ENCODE data around the gene NID2. TPM values are rescaled to one million over a fixed set of nuclear protein-coding genes. Genes with fewer than 3 reads are reported as not detected.

Gene NID2
- total RNA-seq, 1 experiment from 2014 or later = 9.5 TPM

DNA sequence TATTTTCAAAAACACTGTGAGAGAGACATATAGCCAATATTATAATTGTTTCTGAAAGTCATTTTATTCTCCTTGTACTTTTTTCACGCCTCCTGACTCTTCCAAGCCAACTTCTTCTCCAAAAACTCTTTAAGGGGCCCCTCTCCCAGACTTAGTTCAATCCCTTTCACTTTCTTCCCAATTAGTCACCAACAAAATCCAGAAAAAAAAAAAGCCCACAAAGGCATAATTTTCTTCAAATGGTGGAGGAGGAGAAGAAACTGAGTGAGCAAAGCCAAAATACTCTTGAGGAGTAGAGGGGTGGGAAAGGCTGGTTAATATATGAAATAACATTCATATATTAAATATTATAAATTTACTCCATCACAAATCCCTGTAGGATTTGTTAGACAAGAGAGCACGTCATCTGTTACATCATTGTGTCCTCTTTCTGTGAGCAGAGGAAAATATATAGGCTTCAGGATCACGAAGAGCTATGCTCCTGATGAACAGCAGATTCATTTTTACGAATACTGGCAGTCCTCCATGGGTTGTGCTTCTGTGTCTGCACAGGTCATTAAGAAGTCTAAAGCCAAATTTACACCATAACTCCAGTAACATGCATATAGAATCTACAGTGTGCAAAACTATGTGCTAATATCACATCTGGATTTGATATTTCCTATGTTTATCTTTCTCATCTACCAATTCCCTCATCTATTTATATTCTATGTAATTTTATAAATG lies 25.9 kb upstream of the NID2 start:
- Histone ChIP-seq H3K36me3 (ENCODE audit: control insufficient read depth, insufficient read depth, low read length) (no peaks in the 10 kb centered on the region; the same call in 1 of the 2 replicates), H3K27me3 (replicated peaks; ENCODE audit: control insufficient read depth, insufficient read depth, low read length) (no peaks in the 10 kb centered on the region), H3K4me3 (ENCODE audit: low read depth, low read length) (no peak overlapping the region), H3K4me1 (no peaks in the 10 kb centered on the region), H3K9me3 (no peaks in the 10 kb centered on the region)
- CTCF ChIA-PET = no interaction called here
- no peak overlapping the region for H3K4me3 Mint-ChIP-seq (ENCODE audit: unreplicated experiment)
- no peaks in the 10 kb centered on the region for H3K4me1 Mint-ChIP-seq (ENCODE audit: low read depth, unreplicated experiment)
- TF ChIP-seq, protein P1, sequence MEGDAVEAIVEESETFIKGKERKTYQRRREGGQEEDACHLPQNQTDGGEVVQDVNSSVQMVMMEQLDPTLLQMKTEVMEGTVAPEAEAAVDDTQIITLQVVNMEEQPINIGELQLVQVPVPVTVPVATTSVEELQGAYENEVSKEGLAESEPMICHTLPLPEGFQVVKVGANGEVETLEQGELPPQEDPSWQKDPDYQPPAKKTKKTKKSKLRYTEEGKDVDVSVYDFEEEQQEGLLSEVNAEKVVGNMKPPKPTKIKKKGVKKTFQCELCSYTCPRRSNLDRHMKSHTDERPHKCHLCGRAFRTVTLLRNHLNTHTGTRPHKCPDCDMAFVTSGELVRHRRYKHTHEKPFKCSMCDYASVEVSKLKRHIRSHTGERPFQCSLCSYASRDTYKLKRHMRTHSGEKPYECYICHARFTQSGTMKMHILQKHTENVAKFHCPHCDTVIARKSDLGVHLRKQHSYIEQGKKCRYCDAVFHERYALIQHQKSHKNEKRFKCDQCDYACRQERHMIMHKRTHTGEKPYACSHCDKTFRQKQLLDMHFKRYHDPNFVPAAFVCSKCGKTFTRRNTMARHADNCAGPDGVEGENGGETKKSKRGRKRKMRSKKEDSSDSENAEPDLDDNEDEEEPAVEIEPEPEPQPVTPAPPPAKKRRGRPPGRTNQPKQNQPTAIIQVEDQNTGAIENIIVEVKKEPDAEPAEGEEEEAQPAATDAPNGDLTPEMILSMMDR (IDR thresholded peaks at IDR 0.05; ENCODE audit: insufficient read depth in 1 of 2, low read depth in 1 of 2, low read length in 1 of 2, severe bottlenecking in 1 of 2, unreplicated experiment in 1 of 2) = no peak
- no peaks in the 10 kb centered on the region for H3K36me3 Mint-ChIP-seq (ENCODE audit: insufficient read depth, unreplicated experiment)
- no peaks in the 10 kb centered on the region for H3K27me3 Mint-ChIP-seq (ENCODE audit: insufficient read depth, unreplicated experiment)
- intact Hi-C loops (cut with micrococcal nuclease; ENCODE audit: unreplicated experiment) = no loop called here
- H3K9me3 Mint-ChIP-seq (ENCODE audit: unreplicated experiment) = peaks cover 6% of the 10 kb centered on the region
- DNase-seq = no peak
- POLR2A ChIA-PET = no interaction called here
- no peak overlapping the region for H3K27ac Mint-ChIP-seq (ENCODE audit: unreplicated experiment)
- no TSS peak for BruUV-seq (replicated peaks)

DNA sequence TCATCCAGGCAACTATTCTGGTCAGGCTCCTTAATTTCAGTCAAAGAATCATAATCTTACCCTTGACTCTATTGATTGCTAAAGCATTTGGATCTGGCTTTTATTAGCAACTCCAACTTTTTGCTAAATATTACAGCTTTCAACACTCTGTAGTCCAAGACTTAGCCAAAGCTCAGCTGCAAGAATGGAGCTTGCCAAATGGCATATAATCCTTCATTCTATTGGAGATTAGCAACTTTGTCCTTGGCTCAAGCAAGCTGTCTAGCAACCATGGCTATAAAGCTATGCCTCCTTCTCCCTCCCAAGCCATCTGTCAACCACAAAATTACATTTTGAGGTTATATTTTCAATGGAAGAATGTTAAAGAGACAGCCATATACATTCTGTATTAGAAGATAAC lies 23.1 kb upstream of the NID2 start:
- H3K9me3 ChIP-seq = no peaks in the 10 kb centered on the region

DNA sequence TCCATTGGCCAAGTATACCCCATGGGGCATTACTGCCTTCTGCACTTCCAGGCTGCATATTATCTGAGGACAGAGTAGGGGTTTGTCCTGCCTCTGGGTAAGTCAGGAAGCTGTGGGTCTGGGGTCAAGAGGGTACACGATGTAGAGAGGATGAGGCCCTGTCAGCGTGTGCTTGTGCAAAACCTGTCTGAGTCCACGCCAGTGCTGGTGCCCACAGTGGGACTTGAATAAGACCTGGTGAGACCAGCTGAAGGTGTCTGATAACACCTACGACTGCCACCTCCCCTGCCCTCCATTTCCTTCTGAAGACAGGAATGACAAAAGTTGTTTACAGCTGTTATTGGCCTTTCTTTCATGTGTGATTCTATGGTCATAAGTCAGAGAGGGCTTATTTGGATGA lies 22.1 kb upstream of the NID2 start:
- TF ChIP-seq, protein P1 (IDR thresholded peaks at IDR 0.05; ENCODE audit: insufficient read depth in 1 of 2, low read depth in 1 of 2, low read length in 1 of 2, severe bottlenecking in 1 of 2, unreplicated experiment in 1 of 2) = no peak
- peaks cover 15% of the 10 kb centered on the region for H3K4me1 ChIP-seq
- no peak for DNase-seq
- ChIA-PET CTCF (no interaction called here), POLR2A (no interaction called here)
- H3K27me3 ChIP-seq (replicated peaks; ENCODE audit: control insufficient read depth, insufficient read depth, low read length) = no peaks in the 10 kb centered on the region
- no peaks in the 10 kb centered on the region; the same call in 1 of the 2 replicates for H3K9me3 ChIP-seq
- no peaks in the 10 kb centered on the region for H3K4me1 Mint-ChIP-seq (ENCODE audit: low read depth, unreplicated experiment)
- intact Hi-C loops (cut with micrococcal nuclease; ENCODE audit: unreplicated experiment) = no loop called here
- H3K36me3 ChIP-seq (ENCODE audit: control insufficient read depth, insufficient read depth, low read length) = no peaks in the 10 kb centered on the region
- no peaks in the 10 kb centered on the region for H3K36me3 Mint-ChIP-seq (ENCODE audit: insufficient read depth, unreplicated experiment)
- no peak overlapping the region for H3K27ac Mint-ChIP-seq (ENCODE audit: unreplicated experiment)
- H3K4me3 Mint-ChIP-seq (ENCODE audit: unreplicated experiment) = no peak overlapping the region
- no TSS peak for BruUV-seq (replicated peaks)
- H3K9me3 Mint-ChIP-seq (ENCODE audit: unreplicated experiment) = peaks cover 6% of the 10 kb centered on the region
- no peak overlapping the region for H3K4me3 ChIP-seq (ENCODE audit: low read depth, low read length)
- no peaks in the 10 kb centered on the region for H3K27me3 Mint-ChIP-seq (ENCODE audit: insufficient read depth, unreplicated experiment)

More for the DNA sequence above, 23.1 kb upstream of the NID2 start:
- Histone ChIP-seq H3K4me1 (peaks cover 5% of the 10 kb centered on the region; the same call in 1 of the 2 replicates), H3K27me3 (replicated peaks; ENCODE audit: control insufficient read depth, insufficient read depth, low read length) (no peaks in the 10 kb centered on the region), H3K36me3 (ENCODE audit: control insufficient read depth, insufficient read depth, low read length) (no peaks in the 10 kb centered on the region; the same call in 1 of the 2 replicates), H3K4me3 (ENCODE audit: low read depth, low read length) (no peak overlapping the region)
- H3K36me3 Mint-ChIP-seq (ENCODE audit: insufficient read depth, unreplicated experiment) = no peaks in the 10 kb centered on the region
- CTCF ChIA-PET = interaction anchor here (0.6 kb wide), 1 partner anchor 1632 kb away, joined by 3 read pairs; no protein-coding TSS in a partner anchor
- TF ChIP-seq, protein P1 (IDR thresholded peaks at IDR 0.05; ENCODE audit: insufficient read depth in 1 of 2, low read depth in 1 of 2, low read length in 1 of 2, severe bottlenecking in 1 of 2, unreplicated experiment in 1 of 2) = no peak
- H3K4me1 Mint-ChIP-seq (ENCODE audit: low read depth, unreplicated experiment) = no peaks in the 10 kb centered on the region
- POLR2A ChIA-PET = no interaction called here
- no peak for DNase-seq
- no peak overlapping the region for H3K4me3 Mint-ChIP-seq (ENCODE audit: unreplicated experiment)
- intact Hi-C loops (cut with micrococcal nuclease; ENCODE audit: unreplicated experiment) = no loop called here
- H3K9me3 Mint-ChIP-seq (ENCODE audit: unreplicated experiment) = peaks cover 6% of the 10 kb centered on the region
- no TSS peak for BruUV-seq (replicated peaks)
- no peak overlapping the region for H3K27ac Mint-ChIP-seq (ENCODE audit: unreplicated experiment)
- no peaks in the 10 kb centered on the region for H3K27me3 Mint-ChIP-seq (ENCODE audit: insufficient read depth, unreplicated experiment)

All from Caco-2 (cell line).